HG03460 (cell line): ENCODE data around the gene EIF4EBP3.

Experiments used
- ATAC-seq: cut with Tn5 transposase; IDR thresholded peaks from one replicate; pipeline ENCODE4 v1.9.1; 2021; ENCODE audit not compliant: unreplicated experiment

The EIF4EBP3 gene

GRCh38 chr5:140547508-140548299 is at the start of gene EIF4EBP3:
Gene EIF4EBP3, plus strand, starts transcription at chr5:140547662. Its CDS starts 76 bp downstream, at chr5:140547738.
- peak; percentile 99 for ATAC-seq

GRCh38 chr5:140497897-140498296 is 49.6 kb upstream of the EIF4EBP3 start:
- no peak for ATAC-seq

DNA sequence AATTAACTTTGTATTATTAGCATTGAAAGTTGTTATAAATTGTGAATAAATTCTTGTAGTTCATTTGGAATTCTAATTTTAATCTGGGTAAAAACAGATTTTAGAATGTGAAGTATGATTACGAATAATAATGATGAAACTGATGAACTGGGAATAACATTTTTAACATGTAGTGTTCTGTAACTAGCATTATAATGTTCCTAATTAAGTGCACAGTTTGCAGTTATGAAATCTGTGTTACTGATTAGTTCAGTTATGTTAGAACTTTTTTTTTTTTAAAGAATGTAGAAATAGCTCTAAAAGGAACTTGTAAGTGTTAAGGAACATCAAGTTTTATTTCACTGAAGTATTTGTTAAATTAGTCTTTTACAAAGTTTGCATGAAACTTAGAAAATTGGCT is 48.9 kb upstream of the EIF4EBP3 start:
- ATAC-seq: no peak

DNA sequence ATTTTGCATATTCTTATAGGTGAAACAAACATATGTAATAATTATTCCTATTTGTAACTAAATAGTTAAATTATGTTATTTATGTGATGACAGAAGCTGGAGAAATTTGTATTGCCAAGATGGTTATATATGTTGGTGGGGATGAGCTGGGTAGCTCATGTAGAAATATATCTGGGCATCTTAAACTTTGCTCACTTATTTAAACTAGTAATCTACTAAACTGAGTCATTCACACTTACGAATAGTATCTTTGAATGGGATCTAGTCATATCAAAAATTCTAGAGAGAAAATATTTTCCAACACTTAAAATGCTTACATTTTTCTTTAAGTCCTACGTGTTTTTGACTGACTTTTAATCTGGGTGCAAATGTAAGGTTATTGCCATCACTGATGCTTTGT is 44.6 kb upstream of the EIF4EBP3 start:
- no peak for ATAC-seq

DNA sequence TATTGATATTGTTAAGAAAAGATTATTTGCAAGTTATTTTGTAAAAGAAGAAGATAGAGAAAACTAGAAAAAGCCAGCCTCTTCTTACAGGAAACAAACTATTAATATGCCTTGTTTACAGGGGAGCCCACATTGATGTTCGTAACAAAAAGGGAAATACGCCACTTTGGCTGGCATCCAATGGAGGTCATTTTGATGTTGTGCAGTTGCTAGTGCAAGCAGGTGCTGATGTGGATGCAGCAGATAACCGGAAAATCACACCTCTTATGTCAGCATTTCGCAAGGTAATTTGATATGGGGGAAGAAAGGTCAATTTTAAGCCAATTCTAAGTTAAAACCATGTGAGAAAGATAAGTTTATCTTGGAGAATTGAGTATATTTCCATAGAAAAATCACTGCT is 37.6 kb upstream of the EIF4EBP3 start:
- ATAC-seq: no peak

- no peak for ATAC-seq
Measured at GRCh38 chr5:140513124-140513523, 34.3 kb upstream of the EIF4EBP3 start.

GRCh38 chr5:140524003-140524402 is 23.5 kb upstream of the EIF4EBP3 start:
- no peak for ATAC-seq

DNA sequence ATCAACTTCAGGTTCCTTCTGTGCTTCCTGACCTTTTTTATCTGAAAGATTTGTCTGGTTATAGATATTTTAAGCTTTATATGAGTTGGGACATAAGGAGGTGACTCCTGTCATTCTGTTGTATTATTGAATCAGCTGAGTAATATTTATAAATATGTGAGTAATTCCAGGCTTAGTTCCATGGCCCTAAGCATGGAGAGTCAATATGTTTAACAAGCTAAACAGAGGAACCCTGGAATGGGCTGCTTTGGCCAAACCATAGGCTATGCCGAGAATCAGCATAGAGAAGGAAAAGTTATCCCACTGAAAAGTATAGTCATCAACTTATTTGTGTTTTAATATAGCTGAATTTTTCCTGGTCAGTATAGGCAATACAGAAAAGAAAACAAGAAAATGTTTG is 7.2 kb upstream of the EIF4EBP3 start:
- no peak for ATAC-seq

GRCh38 chr5:140542972-140543371 is 4.5 kb upstream of the EIF4EBP3 start:
- no peak for ATAC-seq

GRCh38 chr5:140544986-140545385 is 2.5 kb upstream of the EIF4EBP3 start:
- ATAC-seq: no peak

DNA sequence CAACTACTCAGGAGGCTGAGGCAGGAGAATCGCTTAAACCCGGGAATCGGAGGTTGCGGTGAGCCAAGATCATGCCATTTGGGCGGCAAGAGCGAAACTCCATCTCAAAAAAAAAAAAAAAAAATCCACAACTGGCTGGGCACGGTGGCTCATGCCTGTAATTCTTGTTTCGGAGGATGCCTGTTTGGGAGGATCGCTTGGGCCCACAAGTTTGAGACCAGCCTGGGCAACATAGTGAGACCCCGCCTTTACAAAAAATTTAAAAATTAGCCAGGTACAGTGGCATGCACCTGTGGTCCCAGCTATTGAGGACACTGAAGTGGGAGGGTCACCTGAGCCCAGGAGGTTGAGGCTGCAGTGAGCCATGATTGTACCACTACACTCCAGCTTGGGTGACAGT is 1.9 kb upstream of the EIF4EBP3 start:
- no peak for ATAC-seq

DNA sequence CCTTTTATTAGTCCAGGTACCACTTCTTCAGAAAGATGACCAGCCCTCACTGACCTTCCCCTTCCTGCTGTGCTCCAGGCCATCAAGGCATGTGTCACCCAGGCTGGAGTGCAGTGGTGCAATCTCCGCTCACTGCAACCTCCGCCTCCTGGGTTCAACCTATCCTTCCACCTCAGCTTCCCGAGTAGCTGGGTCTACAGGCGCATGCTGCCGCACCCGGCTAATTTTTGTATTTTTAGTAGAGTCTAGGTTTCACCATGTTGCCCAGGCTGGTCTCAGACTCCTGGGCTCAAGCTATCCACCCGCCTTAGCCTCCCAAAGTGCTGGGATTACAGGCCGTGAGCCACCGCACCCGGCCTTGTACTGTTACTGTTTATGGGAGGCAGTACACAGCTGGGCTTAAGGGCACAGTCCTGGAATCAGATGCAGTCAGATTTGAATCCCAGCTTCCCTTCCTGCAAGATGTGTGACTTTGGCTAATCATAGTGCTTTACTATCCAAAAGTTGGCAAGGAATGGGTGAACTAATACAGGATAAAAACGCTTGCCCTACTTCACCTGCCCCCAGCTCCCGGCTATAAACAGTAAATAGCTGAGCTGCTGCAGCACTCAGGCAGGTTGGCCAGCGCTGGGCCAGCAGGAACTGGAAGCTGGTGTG is 483 bp upstream of the EIF4EBP3 start:
- no peak for ATAC-seq

GRCh38 chr5:140548300-140548688 is 832 bp downstream of the EIF4EBP3 start:
- ATAC-seq: no peak

- ATAC-seq: no peak
Measured at GRCh38 chr5:140548791-140549190, 1.3 kb downstream of the EIF4EBP3 start.

GRCh38 chr5:140549237-140550144 is 2.0 kb downstream of the EIF4EBP3 start:
- no peak for ATAC-seq

DNA sequence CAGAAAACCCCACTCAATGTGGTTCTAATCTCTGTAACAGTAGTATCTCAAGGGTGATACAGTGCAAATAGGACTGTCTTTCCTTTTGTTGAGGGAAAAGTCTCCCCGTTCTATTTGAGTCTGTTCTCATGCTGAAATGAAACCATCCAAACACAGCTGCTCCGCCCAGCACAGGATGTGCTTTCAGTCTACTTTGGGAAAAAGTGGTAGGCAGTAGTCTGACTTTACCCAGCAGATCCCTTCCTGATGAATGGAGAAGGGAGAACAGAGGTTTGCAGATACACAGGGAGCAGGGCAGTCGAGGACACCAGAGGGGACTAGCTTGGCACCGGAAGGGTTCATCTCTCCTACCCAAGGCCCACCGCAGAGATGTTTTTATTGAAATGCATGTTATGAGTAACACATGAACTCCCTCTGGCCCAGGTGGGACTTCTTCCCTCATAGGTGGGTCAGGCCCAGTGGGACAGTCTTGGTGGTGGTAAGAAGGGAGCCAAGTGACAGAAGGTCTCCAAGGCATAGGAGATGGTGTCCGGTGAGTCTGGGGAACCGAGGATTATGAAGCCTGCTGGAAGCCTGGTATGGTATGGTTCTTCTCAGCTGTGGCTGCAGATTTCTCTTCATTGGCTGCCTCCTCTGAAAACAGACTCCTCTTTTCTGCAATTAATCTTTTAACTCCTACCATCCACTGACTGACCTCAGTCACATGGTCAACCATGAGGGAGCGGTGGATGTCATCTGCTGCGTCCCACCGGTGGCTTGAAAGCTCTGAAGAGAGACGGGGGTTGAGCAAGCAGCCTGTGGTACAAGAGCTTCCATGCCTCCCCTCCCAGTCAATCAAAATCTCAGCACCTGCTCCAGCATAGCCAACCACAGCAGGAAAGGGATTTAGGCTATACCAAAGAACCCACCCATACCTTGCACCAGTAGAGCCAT is 3.0 kb downstream of the EIF4EBP3 start:
- ATAC-seq: no peak

GRCh38 chr5:140551872-140552271 is 4.4 kb downstream of the EIF4EBP3 start:
- ATAC-seq: no peak

DNA sequence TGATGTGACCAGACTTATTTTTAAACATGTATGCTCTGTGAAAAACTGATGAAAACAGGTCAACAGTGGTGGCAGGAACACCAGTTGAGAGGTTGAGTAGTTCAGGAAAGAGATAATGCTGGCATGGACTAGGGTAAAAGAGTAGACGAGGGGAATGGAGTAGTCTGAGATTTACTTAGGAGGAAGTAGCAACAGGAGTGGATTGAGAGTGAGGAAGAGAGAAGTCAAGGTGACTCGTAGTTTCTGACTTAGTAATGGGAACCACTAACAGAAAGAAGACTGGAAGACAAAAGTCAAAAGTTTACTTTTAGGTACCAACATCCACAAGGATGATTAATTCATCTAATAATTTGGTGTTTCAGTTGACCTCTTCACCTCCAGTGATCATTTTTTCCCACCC is 6.2 kb downstream of the EIF4EBP3 start:
- ATAC-seq: no peak

GRCh38 chr5:140554454-140554853 is 7.0 kb downstream of the EIF4EBP3 start:
- no peak for ATAC-seq

DNA sequence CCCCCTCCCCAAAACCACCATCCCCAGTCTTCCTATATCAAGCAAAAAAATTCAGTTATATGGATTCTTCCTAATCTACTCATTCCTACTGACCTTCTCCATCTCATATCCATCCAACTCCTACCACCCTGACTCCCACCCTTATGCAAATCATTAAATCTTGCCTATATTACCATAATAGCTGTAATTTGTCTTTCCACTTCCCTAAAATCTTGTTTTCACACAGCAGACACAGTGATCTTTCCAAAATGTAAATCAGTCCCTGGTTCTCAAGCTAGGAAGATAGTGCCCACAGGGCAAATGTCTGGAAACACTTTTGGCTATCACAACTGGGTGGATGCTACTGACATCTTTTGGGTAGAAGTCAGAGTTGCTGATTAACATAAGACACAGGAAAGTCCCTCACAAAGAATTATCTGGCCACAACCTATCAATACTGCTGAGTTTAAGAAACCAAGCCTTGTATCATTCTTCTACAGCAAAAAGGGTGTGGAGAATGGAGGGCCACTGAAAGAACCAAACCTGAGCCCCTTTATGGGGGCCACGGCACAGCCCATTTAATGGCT is 8.4 kb downstream of the EIF4EBP3 start:
- ATAC-seq: no peak
